PC-9 (cell line): Measurements from ENCODE around the gene ZNF618.

Experiments used
- CTCF ChIP-seq: fragments of 200-600 bp; sonication (generic); conservative IDR thresholded peaks from 2 replicates; pipeline ENCODE4 v1.6.1; 2017; ENCODE audit warnings: mixed run types, antibody characterized with exemption, mild to moderate bottlenecking, moderate library complexity
- EZH2 ChIP-seq: fragments of 200-600 bp; sonication (generic); IDR thresholded peaks from 2 replicates; pipeline ENCODE4 v1.8.0; 2017; ENCODE audit warnings: antibody characterized with exemption, low read depth

- no peak for TF ChIP-seq CTCF
- no peak for TF ChIP-seq EZH2
Observed at GRCh38 chr9:114050226-114050568, 174.1 kb downstream of the ZNF618 start.
